ENCODE measurements around the gene YOD1.
A peak's percentile ranks its signal among the peaks of the same experiment; 100 is the strongest.

The YOD1 gene

DNA sequence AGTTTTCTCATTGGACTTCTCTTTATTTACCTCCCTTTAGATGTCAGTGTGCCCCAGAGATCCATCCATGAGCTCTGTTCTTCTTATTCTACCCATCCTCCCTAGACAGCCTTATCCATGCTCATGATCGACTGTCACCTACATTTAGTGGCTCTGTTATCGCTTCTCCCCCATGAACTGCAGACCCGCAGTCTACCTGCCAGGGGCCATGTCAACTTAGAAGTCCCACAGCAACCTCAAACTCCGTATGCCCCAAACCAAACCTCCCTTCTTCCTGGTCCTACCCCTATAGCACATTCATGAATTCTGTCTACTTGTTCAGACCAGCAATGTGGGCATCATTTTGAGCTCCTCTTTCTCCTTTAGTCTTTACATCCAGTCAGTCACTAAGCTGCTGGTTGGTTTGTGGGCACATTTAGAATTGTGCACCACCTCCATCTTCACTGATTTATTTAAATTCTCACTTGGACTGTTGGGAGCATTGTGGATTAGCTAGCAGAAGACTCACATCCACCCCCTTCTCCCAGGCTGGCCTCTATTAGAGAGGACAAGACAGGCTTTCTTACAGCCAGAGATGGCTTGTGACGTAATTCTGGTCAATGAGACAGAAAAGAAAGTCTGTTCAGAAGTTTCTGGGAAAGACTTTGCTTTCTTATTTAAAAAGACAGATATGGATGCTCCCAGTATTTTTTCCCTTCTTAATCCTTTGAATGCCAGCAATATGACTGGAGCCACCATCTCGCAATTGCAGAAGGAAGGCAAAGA lies 37.5 kb downstream of the YOD1 start:
- no peak for TF ChIP-seq ZFX (IDR thresholded peaks at IDR 0.05; ENCODE audit: borderline replicate concordance)
- TF ChIP-seq, protein P1, sequence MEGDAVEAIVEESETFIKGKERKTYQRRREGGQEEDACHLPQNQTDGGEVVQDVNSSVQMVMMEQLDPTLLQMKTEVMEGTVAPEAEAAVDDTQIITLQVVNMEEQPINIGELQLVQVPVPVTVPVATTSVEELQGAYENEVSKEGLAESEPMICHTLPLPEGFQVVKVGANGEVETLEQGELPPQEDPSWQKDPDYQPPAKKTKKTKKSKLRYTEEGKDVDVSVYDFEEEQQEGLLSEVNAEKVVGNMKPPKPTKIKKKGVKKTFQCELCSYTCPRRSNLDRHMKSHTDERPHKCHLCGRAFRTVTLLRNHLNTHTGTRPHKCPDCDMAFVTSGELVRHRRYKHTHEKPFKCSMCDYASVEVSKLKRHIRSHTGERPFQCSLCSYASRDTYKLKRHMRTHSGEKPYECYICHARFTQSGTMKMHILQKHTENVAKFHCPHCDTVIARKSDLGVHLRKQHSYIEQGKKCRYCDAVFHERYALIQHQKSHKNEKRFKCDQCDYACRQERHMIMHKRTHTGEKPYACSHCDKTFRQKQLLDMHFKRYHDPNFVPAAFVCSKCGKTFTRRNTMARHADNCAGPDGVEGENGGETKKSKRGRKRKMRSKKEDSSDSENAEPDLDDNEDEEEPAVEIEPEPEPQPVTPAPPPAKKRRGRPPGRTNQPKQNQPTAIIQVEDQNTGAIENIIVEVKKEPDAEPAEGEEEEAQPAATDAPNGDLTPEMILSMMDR (IDR thresholded peaks at IDR 0.05): no peak
- H3K27ac ChIP-seq: no peak overlapping the region

GRCh38 chr1:207010726-207011125 lies 40.3 kb downstream of the YOD1 start:
- TF ChIP-seq, protein P1 (IDR thresholded peaks at IDR 0.05): no peak
- no peak for TF ChIP-seq ZFX (IDR thresholded peaks at IDR 0.05; ENCODE audit: borderline replicate concordance)
- H3K27ac ChIP-seq: peak overlapping the region; percentile 85

- no peak for TF ChIP-seq ZFX (IDR thresholded peaks at IDR 0.05; ENCODE audit: borderline replicate concordance)
- TF ChIP-seq, protein P1 (IDR thresholded peaks at IDR 0.05): no peak
- H3K27ac ChIP-seq: peak overlapping the region; percentile 85
Measured at GRCh38 chr1:207009945-207010344, 41.1 kb downstream of the YOD1 start.

GRCh38 chr1:207009182-207009850 lies 41.7 kb downstream of the YOD1 start:
- TF ChIP-seq, protein P1 (IDR thresholded peaks at IDR 0.05): no peak
- no peak for TF ChIP-seq ZFX (IDR thresholded peaks at IDR 0.05; ENCODE audit: borderline replicate concordance)
- peak overlapping the region; percentile 85 for H3K27ac ChIP-seq

- H3K27ac ChIP-seq: peak overlapping the region; percentile 97
- TF ChIP-seq, protein P1 (IDR thresholded peaks at IDR 0.05): no peak
- TF ChIP-seq ZFX (IDR thresholded peaks at IDR 0.05; ENCODE audit: borderline replicate concordance): no peak
Measured at GRCh38 chr1:207007352-207008033, 43.5 kb downstream of the YOD1 start.

DNA sequence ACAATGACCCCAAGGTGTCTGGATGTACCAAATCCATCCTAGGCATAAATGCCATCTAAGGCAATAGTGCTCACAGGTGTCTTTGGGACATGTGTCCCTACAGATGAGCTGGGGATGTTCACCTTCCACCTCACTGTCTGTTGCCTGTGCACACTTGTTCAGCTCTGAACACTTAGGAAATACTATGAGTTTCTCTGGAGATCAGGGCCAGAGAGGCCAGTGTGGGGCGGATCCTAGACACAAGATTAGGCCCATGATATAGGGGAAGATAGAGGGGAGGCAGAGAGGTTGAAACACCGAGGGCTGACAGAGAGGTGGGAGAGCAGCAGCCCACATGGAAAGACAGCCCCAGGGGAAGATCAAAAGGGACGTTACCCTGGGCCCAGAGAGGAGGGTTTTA lies 44.1 kb downstream of the YOD1 start:
- TF ChIP-seq, protein P1 (IDR thresholded peaks at IDR 0.05): no peak
- TF ChIP-seq ZFX (IDR thresholded peaks at IDR 0.05; ENCODE audit: borderline replicate concordance): no peak
- H3K27ac ChIP-seq: peak overlapping the region; percentile 97

All from 22Rv1 (cell line).